Measurements from ENCODE around the gene SLC8A1. TPM values are rescaled to one million over a fixed set of nuclear protein-coding genes. Genes with fewer than 3 reads are reported as not detected.
A peak's percentile ranks its signal among the peaks of the same experiment; 100 is the strongest.

SLC8A1 gene
- polyA plus RNA-seq, 3 donors, result 16.9 to 18.2 (median 18.0) TPM

- H2AFZ ChIP-seq (ENCODE audit: insufficient read depth, low read depth, low read length, poor library complexity, severe bottlenecking), result no peak overlapping the region
- no CpG with 5 or more reads among the region's 2 CpGs for WGBS (ENCODE audit: insufficient coverage)
- H3K27me3 Mint-ChIP-seq (ENCODE audit: low read depth in 3 of 3), result no peaks in the 10 kb centered on the region
- H3K9me3 Mint-ChIP-seq, result peaks cover 0 to 20% (median 15%) of the 10 kb centered on the region in 7 donors
- no peaks in the 10 kb centered on the region for H3K4me1 Mint-ChIP-seq
- H3K4me3 ChIP-seq (replicated peaks in 1 of 3; ENCODE audit: low read depth in 2 of 3, low read length in 3 of 3), result no peak overlapping the region
- no peak for DNase-seq
- H3K4me3 Mint-ChIP-seq, result no peak overlapping the region
- no peak overlapping the region for H3K4me2 ChIP-seq (replicated peaks; ENCODE audit: extremely low read depth, low read length, poor library complexity, severe bottlenecking)
- H3K27me3 ChIP-seq (ENCODE audit: control insufficient read depth in 2 of 2, insufficient read depth in 2 of 2, low read length in 2 of 2), result no peaks in the 10 kb centered on the region
- H3K36me3 ChIP-seq (replicated peaks in 1 of 2; ENCODE audit: control insufficient read depth in 1 of 2, insufficient read depth in 2 of 2, low read length in 2 of 2), result peaks cover 3 to 69% of the 10 kb centered on the region in 2 donors
- no peak overlapping the region for H3K9ac ChIP-seq (ENCODE audit: insufficient read depth, low read length, poor library complexity, severe bottlenecking)
- H3K9me3 ChIP-seq (replicated peaks in 1 of 2; ENCODE audit: control insufficient read depth in 1 of 2, insufficient read depth in 1 of 2, low read length in 2 of 2), result peaks cover 3 to 20% of the 10 kb centered on the region in 2 donors
- intact Hi-C loops (cut with micrococcal nuclease), result no loop called here
- peaks cover 29 to 36% of the 10 kb centered on the region in 2 donors for H3K36me3 Mint-ChIP-seq
- peak overlapping the region in 2 of 7 donors; percentile 2 to 23 for H3K27ac Mint-ChIP-seq
- H3K4me1 ChIP-seq (ENCODE audit: control insufficient read depth in 1 of 2, insufficient read depth in 2 of 2, low read length in 2 of 2), result no peaks in the 10 kb centered on the region
- H3K27ac ChIP-seq (ENCODE audit: low read depth in 1 of 2, low read length in 2 of 2), result no peak overlapping the region
- H3K79me2 ChIP-seq (ENCODE audit: insufficient read depth, low read length), result no peaks in the 10 kb centered on the region
- no peak for TF ChIP-seq CTCF (IDR thresholded peaks at IDR 0.05)
- peaks cover 65% of the 10 kb centered on the region for H4K20me1 ChIP-seq (ENCODE audit: insufficient read depth, low read length)
These were observed 134.1 kb downstream of the SLC8A1 start for GRCh38 chr2:40317761-40318160.

GRCh38 chr2:40317046-40317445 is 134.8 kb downstream of the SLC8A1 start:
- Mint-ChIP-seq H3K4me1 (no peaks in the 10 kb centered on the region), H3K4me3 (no peak overlapping the region), H3K9me3 (peaks cover 0 to 20% (median 15%) of the 10 kb centered on the region in 7 donors), H3K36me3 (peaks cover 30 to 31% of the 10 kb centered on the region in 2 donors), H3K27ac (no peak overlapping the region), H3K27me3 (ENCODE audit: low read depth in 3 of 3) (no peaks in the 10 kb centered on the region)
- DNase-seq, result no peak
- no peak overlapping the region for H3K27ac ChIP-seq (ENCODE audit: low read depth in 1 of 2, low read length in 2 of 2)
- H3K9ac ChIP-seq (ENCODE audit: insufficient read depth, low read length, poor library complexity, severe bottlenecking), result no peak overlapping the region
- no peak overlapping the region for H3K4me3 ChIP-seq (replicated peaks in 1 of 3; ENCODE audit: low read depth in 2 of 3, low read length in 3 of 3)
- H4K20me1 ChIP-seq (ENCODE audit: insufficient read depth, low read length), result peaks cover 59% of the 10 kb centered on the region
- H3K9me3 ChIP-seq (replicated peaks in 1 of 2; ENCODE audit: control insufficient read depth in 1 of 2, insufficient read depth in 1 of 2, low read length in 2 of 2), result peaks cover 3 to 20% of the 10 kb centered on the region in 2 donors
- no peak for TF ChIP-seq CTCF (IDR thresholded peaks at IDR 0.05)
- no peaks in the 10 kb centered on the region for H3K79me2 ChIP-seq (ENCODE audit: insufficient read depth, low read length)
- WGBS (ENCODE audit: insufficient coverage), result no CpG with 5 or more reads among the region's 2 CpGs
- H3K4me1 ChIP-seq (ENCODE audit: control insufficient read depth in 1 of 2, insufficient read depth in 2 of 2, low read length in 2 of 2), result no peaks in the 10 kb centered on the region
- H3K4me2 ChIP-seq (replicated peaks; ENCODE audit: extremely low read depth, low read length, poor library complexity, severe bottlenecking), result no peak overlapping the region
- peaks cover 3 to 68% of the 10 kb centered on the region in 2 donors for H3K36me3 ChIP-seq (replicated peaks in 1 of 2; ENCODE audit: control insufficient read depth in 1 of 2, insufficient read depth in 2 of 2, low read length in 2 of 2)
- intact Hi-C loops (cut with micrococcal nuclease), result no loop called here
- no peaks in the 10 kb centered on the region for H3K27me3 ChIP-seq (ENCODE audit: control insufficient read depth in 2 of 2, insufficient read depth in 2 of 2, low read length in 2 of 2)
- no peak overlapping the region for H2AFZ ChIP-seq (ENCODE audit: insufficient read depth, low read depth, low read length, poor library complexity, severe bottlenecking)

All from CD14-positive monocyte (primary cell).